Endometrium (tissue), 2 donors: Measurements from ENCODE around the gene UGT2A2.

Experiments
- FAIRE-seq: peaks from 2 replicates; lab custom pipeline; 2012; peaks lifted over from hg19 to GRCh38; lab: Jason Lieb, UNC
- donor health status: control.
- donor health status: control.

Gene UGT2A2

DNA sequence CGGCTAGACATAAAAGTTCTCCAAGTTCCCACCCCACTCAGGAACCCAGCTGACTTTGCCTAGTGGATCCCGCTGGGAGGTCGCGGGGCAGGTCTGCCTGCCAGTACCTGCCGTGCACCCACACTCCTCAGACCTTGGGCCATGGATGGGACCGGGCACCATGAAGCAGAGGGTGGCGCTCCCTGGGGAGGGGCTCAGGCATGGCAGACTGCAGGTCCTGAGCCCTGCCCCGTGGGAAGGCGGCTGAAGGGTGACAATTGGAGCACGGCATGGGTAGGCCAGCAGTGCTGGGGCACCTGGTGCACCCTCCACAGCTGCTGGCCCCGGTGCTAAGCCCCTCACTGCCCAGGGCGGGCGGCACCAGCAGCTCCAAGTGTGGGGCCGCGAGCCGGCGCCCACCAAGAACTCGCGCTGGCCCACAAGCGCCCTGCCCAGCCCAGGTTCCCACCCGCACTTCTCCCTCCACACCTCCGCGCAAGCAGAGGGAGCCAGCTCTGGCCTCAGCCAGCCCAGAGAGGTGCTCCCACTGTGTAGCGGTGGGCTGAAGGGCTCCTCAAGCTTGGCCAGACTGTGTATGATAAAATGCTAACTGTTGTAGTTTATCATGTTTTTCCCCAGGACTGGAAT, 63.1 kb downstream of the UGT2A2 start:
- FAIRE-seq: no peak

DNA sequence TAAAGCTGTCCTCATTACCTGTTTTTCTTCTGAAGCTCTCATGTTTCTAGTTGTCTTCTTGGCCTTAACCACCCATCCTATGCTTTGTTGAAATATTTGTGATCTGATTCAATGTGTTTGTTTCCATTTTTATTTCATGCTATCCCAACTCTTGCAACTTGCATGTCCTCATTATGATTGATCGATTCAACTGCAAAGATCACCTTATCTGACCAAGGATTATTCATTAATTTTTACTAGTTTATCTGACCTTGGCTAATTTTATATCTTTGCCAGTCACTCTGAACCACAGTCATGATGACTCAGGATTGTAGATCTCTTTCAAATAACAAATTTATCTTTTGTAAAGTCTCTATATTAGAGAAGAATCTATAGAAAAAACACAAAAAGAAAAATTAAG, 70.7 kb downstream of the UGT2A2 start:
- FAIRE-seq: no peak

- no peak for FAIRE-seq
These were observed 76.0 kb downstream of the UGT2A2 start for GRCh38 chr4:69563424-69563823.

DNA sequence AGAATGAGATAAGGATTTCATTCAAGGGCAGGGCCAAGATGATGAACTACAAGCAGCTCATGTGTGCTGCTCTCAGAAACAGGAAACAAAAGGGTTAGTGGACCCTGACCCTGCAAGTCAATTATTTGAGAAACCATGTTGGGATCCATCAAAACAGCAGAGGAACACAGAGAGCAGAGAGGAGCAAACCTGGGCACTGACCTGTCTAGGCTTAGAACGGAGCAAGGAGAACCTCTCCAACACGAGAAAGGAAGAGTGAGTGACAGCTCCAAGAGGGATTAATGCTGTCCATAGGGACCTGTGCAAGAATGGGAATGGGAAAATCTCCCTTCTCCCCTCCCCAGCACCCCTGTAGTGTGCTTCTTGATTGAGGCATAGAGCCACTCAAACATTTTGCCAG, 89.8 kb downstream of the UGT2A2 start:
- no peak for FAIRE-seq

DNA sequence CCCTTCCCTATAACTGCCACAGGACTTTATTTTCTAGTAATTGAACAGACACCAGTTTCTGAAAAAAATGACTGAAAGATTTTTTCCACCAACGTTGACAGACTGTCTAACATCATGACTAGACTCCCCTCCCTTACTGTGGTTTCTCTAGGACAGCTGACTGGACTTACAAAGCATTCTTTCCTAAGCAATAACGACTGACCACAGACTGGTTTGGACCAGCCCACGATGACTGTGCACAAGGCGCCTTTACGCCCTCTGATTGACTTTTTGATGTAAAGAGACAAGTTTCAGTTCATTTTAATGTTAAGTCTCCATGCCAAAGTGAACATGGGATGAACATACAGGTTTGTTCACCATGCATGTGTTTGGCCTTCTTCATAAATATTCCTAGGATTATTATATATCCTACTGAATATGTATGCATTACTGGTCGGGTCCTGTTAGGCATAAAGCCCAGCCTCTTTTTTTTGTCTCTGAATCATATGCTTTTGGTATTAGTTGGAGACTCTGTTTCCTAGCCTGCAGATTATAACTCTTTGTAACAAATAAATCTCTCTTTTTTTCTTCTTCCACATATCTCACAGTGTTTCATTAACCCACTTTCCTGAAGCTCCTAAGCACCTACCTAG, 93.2 kb downstream of the UGT2A2 start:
- FAIRE-seq: no peak
